A673 (cell line): Measurements from ENCODE around the gene SLC29A3. TPM values are rescaled to one million over a fixed set of nuclear protein-coding genes. Genes with fewer than 3 reads are reported as not detected.

ENCODE experiments used
- BruUV-seq: library from RNA; stranded (reverse); fragments of 400-500 nt; replicated peaks from 2 replicates; lab custom pipeline; 2021; lab: Mats Ljungman, UMichigan
- CTCF ChIA-PET: fragments of 300-600 bp; sonication (Branson Sonifier 250); formaldehyde crosslinking; loops from one replicate; lab custom pipeline; 2022; ENCODE audit warnings: antibody characterized with exemption; lab: Charles Lee
- POLR2A ChIA-PET: fragments of 300-600 bp; sonication (Branson Sonifier 250); formaldehyde crosslinking; loops from one replicate; lab custom pipeline; 2022; ENCODE audit warnings: antibody characterized with exemption; ENCODE audit not compliant: low non-redundant PET; lab: Charles Lee
- DNase-seq: peaks from one replicate; pipeline ENCODE4 v3.0.0-alpha.2; 2015; ENCODE audit warnings: low spot score
- H3K27ac ChIP-seq: fragments of 200-600 bp; sonication (generic); 2 replicates; pipeline ENCODE4 v1.5.1; 2016; ENCODE audit warnings: mixed run types, low read depth, mild to moderate bottlenecking, mixed read lengths, antibody characterized with exemption, low read length; ENCODE audit not compliant: poor library complexity, severe bottlenecking
- H3K27me3 ChIP-seq: fragments of 200-600 bp; sonication (generic); replicated peaks from 2 replicates; pipeline ENCODE4 v1.6.1; 2017; ENCODE audit warnings: mixed run types, low read depth, mild to moderate bottlenecking, mixed read lengths, antibody characterized with exemption, low read length; ENCODE audit not compliant: insufficient read depth, poor library complexity
- H3K36me3 ChIP-seq: fragments of 200-600 bp; sonication (generic); 2 replicates; pipeline ENCODE4 v1.6.1; 2016; ENCODE audit warnings: mixed run types, mild to moderate bottlenecking, mixed read lengths, antibody characterized with exemption, low read length; ENCODE audit not compliant: insufficient read depth, poor library complexity, severe bottlenecking
- H3K4me1 ChIP-seq: fragments of 200-600 bp; sonication (generic); 2 replicates; pipeline ENCODE4 v1.6.1; 2017; ENCODE audit warnings: mixed run types, mild to moderate bottlenecking, mixed read lengths, antibody characterized with exemption, low read length; ENCODE audit not compliant: insufficient read depth, poor library complexity, severe bottlenecking
- H3K4me3 ChIP-seq: fragments of 200-600 bp; sonication (generic); 2 replicates; pipeline ENCODE4 v1.5.1; 2016; ENCODE audit warnings: low read depth, mixed run types, mild to moderate bottlenecking, mixed read lengths, low read length; ENCODE audit not compliant: poor library complexity, severe bottlenecking
- H3K9me3 ChIP-seq: fragments of 200-600 bp; sonication (generic); 2 replicates; pipeline ENCODE4 v1.6.1; 2016; ENCODE audit warnings: mixed run types, low read depth, mild to moderate bottlenecking, mixed read lengths, antibody characterized with exemption, low read length; ENCODE audit not compliant: poor library complexity, severe bottlenecking
- EZH2 ChIP-seq: fragments of 200-600 bp; sonication (generic); IDR thresholded peaks from 2 replicates; pipeline ENCODE4 v1.6.1; 2017; ENCODE audit warnings: borderline replicate concordance, low read depth, mild to moderate bottlenecking, mixed read lengths, antibody characterized with exemption, low read length; ENCODE audit not compliant: poor library complexity, severe bottlenecking
- intact Hi-C: fragments of 100-400 bp; cut with micrococcal nuclease; formaldehyde crosslinking; loops from one replicate; pipeline ENCODE4 v1.10.0; 2022; ENCODE audit not compliant: unreplicated experiment
- total RNA-seq: library from RNA; stranded (reverse); gene quantifications from 2 replicates; pipeline ENCODE4 v1.2.3, GENCODE V29; 2021
- TF ChIP-seq, protein P1 (sequence below): fragments of 300-800, 200-600 bp; sonication (generic); conservative IDR thresholded peaks from 2 replicates; pipeline ENCODE4 v1.5.1; 2017; ENCODE audit warnings: low read depth, mild to moderate bottlenecking, antibody characterized with exemption, low read length, moderate library complexity, mixed read lengths

Gene SLC29A3
- total RNA-seq, 1 experiment from 2014 or later, result 6.1 TPM

DNA sequence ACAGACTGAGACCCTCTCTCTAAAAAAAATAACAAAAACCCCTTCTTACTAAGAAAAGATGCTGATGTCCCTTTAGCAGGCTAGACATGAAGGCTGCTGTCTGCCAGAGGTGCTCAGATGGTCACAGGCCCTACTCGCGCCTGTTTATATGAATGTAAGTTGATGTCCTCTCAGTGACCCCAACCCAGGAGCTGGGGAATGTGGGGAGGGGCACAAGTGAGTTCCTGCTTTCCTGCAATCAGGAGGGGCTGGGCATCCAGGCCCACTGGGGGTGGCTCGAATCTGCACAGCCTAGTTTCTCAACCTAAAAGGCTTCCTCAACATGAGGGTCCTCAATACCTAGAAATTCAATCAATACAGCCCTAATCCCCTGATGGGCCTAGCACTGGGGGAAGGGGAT is 12.1 kb upstream of the SLC29A3 start:
- H3K27ac ChIP-seq, result no peak overlapping the region
- intact Hi-C loops, result no loop called here
- no peak for DNase-seq
- H3K27me3 ChIP-seq, result no peaks in the 10 kb centered on the region
- H3K4me3 ChIP-seq, result no peak overlapping the region
- ChIA-PET CTCF (no interaction called here), POLR2A (interaction anchor here (0.5 to 0.6 kb wide), 2 partner anchors 12 to 407 kb away, joined by 3 to 4 read pairs; no protein-coding TSS in a partner anchor)
- H3K9me3 ChIP-seq, result peaks cover 1% of the 10 kb centered on the region
- no peaks in the 10 kb centered on the region for H3K36me3 ChIP-seq
- BruUV-seq, result no TSS peak
- TF ChIP-seq, protein P1, sequence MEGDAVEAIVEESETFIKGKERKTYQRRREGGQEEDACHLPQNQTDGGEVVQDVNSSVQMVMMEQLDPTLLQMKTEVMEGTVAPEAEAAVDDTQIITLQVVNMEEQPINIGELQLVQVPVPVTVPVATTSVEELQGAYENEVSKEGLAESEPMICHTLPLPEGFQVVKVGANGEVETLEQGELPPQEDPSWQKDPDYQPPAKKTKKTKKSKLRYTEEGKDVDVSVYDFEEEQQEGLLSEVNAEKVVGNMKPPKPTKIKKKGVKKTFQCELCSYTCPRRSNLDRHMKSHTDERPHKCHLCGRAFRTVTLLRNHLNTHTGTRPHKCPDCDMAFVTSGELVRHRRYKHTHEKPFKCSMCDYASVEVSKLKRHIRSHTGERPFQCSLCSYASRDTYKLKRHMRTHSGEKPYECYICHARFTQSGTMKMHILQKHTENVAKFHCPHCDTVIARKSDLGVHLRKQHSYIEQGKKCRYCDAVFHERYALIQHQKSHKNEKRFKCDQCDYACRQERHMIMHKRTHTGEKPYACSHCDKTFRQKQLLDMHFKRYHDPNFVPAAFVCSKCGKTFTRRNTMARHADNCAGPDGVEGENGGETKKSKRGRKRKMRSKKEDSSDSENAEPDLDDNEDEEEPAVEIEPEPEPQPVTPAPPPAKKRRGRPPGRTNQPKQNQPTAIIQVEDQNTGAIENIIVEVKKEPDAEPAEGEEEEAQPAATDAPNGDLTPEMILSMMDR, result no peak
- H3K4me1 ChIP-seq, result no peaks in the 10 kb centered on the region

DNA sequence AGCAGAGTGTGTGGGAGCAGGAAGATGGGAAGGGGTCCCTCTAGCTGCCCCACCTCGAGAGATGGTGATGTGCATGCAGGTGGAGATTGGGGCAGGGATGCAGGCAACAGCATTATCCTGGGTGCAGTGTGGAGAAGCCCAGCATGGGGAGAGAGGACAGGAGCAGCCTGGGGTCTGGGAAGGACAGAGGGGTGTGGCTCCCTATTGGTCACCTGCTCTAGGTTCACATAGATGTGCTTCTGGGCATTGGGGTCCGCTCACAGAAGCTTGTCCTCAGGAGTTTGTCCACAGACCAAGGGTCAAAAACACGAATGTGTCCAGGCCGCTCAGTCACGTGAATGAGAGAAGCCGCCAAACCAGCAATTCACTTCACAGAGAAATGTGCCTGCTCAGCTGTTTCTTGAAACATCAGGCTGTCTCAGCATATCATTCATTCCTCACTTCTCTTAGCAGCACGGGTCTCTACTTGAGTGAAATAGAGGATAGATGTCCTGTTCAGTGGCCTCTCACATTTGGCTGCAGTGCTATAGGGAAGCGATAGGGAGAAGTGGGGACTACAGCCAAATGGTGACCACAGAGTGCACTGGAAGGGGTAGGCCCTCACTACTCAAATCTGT is 11.5 kb upstream of the SLC29A3 start:
- DNase-seq, result no peak
- TF ChIP-seq, protein P1, result no peak
- TF ChIP-seq EZH2, result no peak
- no peaks in the 10 kb centered on the region for H3K4me1 ChIP-seq
- peaks cover 4% of the 10 kb centered on the region for H3K9me3 ChIP-seq
- intact Hi-C loops, result no loop called here
- no TSS peak for BruUV-seq
- H3K27me3 ChIP-seq, result no peaks in the 10 kb centered on the region
- ChIA-PET POLR2A (interaction anchor here (0.5 to 0.6 kb wide), 2 partner anchors 11 to 406 kb away, joined by 3 to 4 read pairs; no protein-coding TSS in a partner anchor), CTCF (interaction anchor here (1.0 kb wide), 1 partner anchor 741 kb away, joined by 3 read pairs; no protein-coding TSS in a partner anchor)
- H3K27ac ChIP-seq, result no peak overlapping the region
- H3K36me3 ChIP-seq, result no peaks in the 10 kb centered on the region
- H3K4me3 ChIP-seq, result no peak overlapping the region

DNA sequence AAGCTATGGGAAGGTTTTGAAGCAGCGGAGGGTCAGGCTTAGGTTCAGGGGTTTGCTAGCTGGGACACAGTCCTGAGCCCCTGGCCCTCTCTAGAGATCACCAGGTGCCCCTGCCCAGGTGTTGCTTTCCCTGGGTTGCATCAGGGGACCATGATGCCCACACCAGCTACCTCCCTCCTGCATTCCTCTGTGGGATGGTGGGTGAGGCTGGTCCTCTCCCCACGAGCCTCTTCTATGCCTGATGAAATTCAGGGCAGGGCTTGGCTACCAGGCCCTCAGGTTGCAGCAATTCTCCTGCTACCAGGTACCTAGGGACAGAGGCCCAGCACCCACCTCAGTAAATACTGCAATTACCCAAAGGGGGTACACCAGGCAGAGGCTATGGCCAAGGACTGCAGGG is 10.8 kb upstream of the SLC29A3 start:
- no peak for DNase-seq
- POLR2A ChIA-PET, result no interaction called here
- Histone ChIP-seq H3K27ac (no peak overlapping the region), H3K4me3 (no peak overlapping the region), H3K4me1 (peaks cover under 1% of the 10 kb centered on the region), H3K27me3 (no peaks in the 10 kb centered on the region), H3K36me3 (no peaks in the 10 kb centered on the region), H3K9me3 (peaks cover 4% of the 10 kb centered on the region)
- intact Hi-C loops, result no loop called here
- CTCF ChIA-PET, result interaction anchor here (1.0 kb wide), 1 partner anchor 741 kb away, joined by 3 read pairs; no protein-coding TSS in a partner anchor
- no TSS peak for BruUV-seq
- TF ChIP-seq, protein P1, result no peak
- no peak for TF ChIP-seq EZH2
